Mammary epithelial cell (primary cell): ENCODE data around the gene RTN3.

Experiments used
- CTCF ChIP-seq, 2 donors: IDR thresholded peaks in 1 of 2; conservative IDR thresholded peaks in 1 of 2; 2 replicates each; pipeline ENCODE4 v1.5.1; 2011 to 2012; ENCODE audit warnings: inconsistent platforms in 2 of 2, low read length in 2 of 2, mild to moderate bottlenecking in 2 of 2, control low read depth in 1 of 2, low read depth in 1 of 2; ENCODE audit not compliant: insufficient read depth in 1 of 2; ENCODE audit errors: extremely low read depth in 1 of 2
- EZH2 ChIP-seq: IDR thresholded peaks from 2 replicates; pipeline ENCODE4 v1.6.1; 2012; ENCODE audit warnings: low read length, inconsistent platforms, borderline replicate concordance

- no peak for TF ChIP-seq CTCF (conservative IDR thresholded peaks at IDR 0.05 in 1 of 2, IDR thresholded peaks at IDR 0.05 in 1 of 2; ENCODE audit: extremely low read depth in 1 of 2, insufficient read depth in 1 of 2, low read depth in 1 of 2, low read length in 2 of 2)
- TF ChIP-seq EZH2: no peak
Measured at GRCh38 chr11:63686926-63687325, 5.6 kb downstream of the RTN3 start.
